Body of pancreas (tissue), 4 donors: ENCODE data around the gene SMIM35.

ENCODE experiments used
- CTCF ChIP-seq, 7 experiments: fragments of 450-650 bp in 4 of 7; fragments of 200-600 bp in 3 of 7; sonication (generic) in 3 of 7; IDR thresholded peaks; one replicate each; pipeline ENCODE4 v1.5.1; 2016 to 2019; ENCODE audit warnings: antibody characterized with exemption in 7 of 7
- POLR2A ChIP-seq, 3 donors: fragments of 450-650 bp; IDR thresholded peaks; one replicate each; pipeline ENCODE4 v1.6.1; 2016; ENCODE audit warnings: antibody characterized with exemption in 3 of 3, mild to moderate bottlenecking in 2 of 3

GRCh38 chr11:117962826-117963225 is 123.9 kb downstream of the SMIM35 start:
- TF ChIP-seq CTCF (IDR thresholded peaks at IDR 0.05) (no peak), POLR2A (IDR thresholded peaks at IDR 0.05) (no peak)
